GM12891 (cell line): Measurements from ENCODE around the gene SYCP2.

ENCODE experiments used
- PAX5 ChIP-seq: IDR thresholded peaks from 2 replicates; pipeline ENCODE4 v1.6.1; 2011; ENCODE audit warnings: low read length, moderate library complexity, mild to moderate bottlenecking; ENCODE audit not compliant: insufficient read depth, severe bottlenecking
- POLR2A ChIP-seq: IDR thresholded peaks from 2 replicates; pipeline ENCODE4 v1.6.1; 2011; ENCODE audit warnings: low read depth, low read length, control low read depth
- POLR2AphosphoS5 ChIP-seq: IDR thresholded peaks from 2 replicates; pipeline ENCODE4 v1.6.1; 2011; ENCODE audit warnings: low read depth, low read length, control low read depth
- POU2F2 ChIP-seq: IDR thresholded peaks from 2 replicates; pipeline ENCODE4 v1.6.1; 2011; ENCODE audit warnings: low read depth, mild to moderate bottlenecking, control low read depth, low read length, moderate library complexity
- SPI1 ChIP-seq: IDR thresholded peaks from 2 replicates; pipeline ENCODE4 v1.6.1; 2011; ENCODE audit warnings: low read depth, low read length, control low read depth
- TAF1 ChIP-seq: IDR thresholded peaks from 2 replicates; pipeline ENCODE4 v1.6.1; 2011; ENCODE audit warnings: low read depth, low read length, control low read depth

- TF ChIP-seq POLR2A (no peak), POU2F2 (no peak), POLR2AphosphoS5 (no peak), TAF1 (no peak), PAX5 (no peak), SPI1 (no peak)
Measured at GRCh38 chr20:59935457-59936185, 2.2 kb upstream of the SYCP2 start.
